Lung (tissue), 12 donors: ENCODE data around the gene KDM1B. TPM values are rescaled to one million over a fixed set of nuclear protein-coding genes. Genes with fewer than 3 reads are reported as not detected.

Source experiments
- ATAC-seq: fragments of 200-7000 bp; cut with Tn5 transposase; one replicate; pipeline ENCODE4 v1.9.1; 2020; ENCODE audit warnings: moderate number of reproducible peaks; ENCODE audit not compliant: insufficient read depth, low FRiP score
- DNase-seq, 3 donors: peaks; one replicate each; pipeline ENCODE4 v3.0.0-alpha.2; 2013 to 2017
- H3K27ac ChIP-seq, 2 donors: one replicate each; pipeline ENCODE4 v1.5.1; 2013; ENCODE audit warnings: mild to moderate bottlenecking in 2 of 2, moderate library complexity in 2 of 2, control low read depth in 1 of 2, inconsistent platforms in 1 of 2, low read depth in 1 of 2, low read length in 1 of 2
- H3K27me3 ChIP-seq, 3 donors: one replicate each; pipeline ENCODE4 v1.5.1; 2013; ENCODE audit warnings: low read length in 2 of 3; ENCODE audit not compliant: control insufficient read depth in 3 of 3, insufficient read depth in 3 of 3
- H3K36me3 ChIP-seq, 4 donors: one replicate each; pipeline ENCODE4 v1.5.1; 2013; ENCODE audit warnings: low read length in 4 of 4, mild to moderate bottlenecking in 1 of 4, moderate library complexity in 1 of 4; ENCODE audit not compliant: control insufficient read depth in 4 of 4, insufficient read depth in 4 of 4
- H3K4me1 ChIP-seq, 5 donors: one replicate each; pipeline ENCODE4 v1.5.1; 2013; ENCODE audit warnings: low read length in 5 of 5, mild to moderate bottlenecking in 2 of 5, moderate library complexity in 1 of 5; ENCODE audit not compliant: control insufficient read depth in 5 of 5, insufficient read depth in 5 of 5
- H3K4me3 ChIP-seq: one replicate; pipeline ENCODE4 v1.5.1; 2013; ENCODE audit warnings: mild to moderate bottlenecking, control low read depth, moderate library complexity
- H3K9ac ChIP-seq, 2 donors: one replicate each; pipeline ENCODE4 v1.5.1; 2013; ENCODE audit warnings: low read length in 2 of 2, control low read depth in 1 of 2; ENCODE audit not compliant: insufficient read depth in 1 of 2
- H3K9me3 ChIP-seq, 4 donors: one replicate each; pipeline ENCODE4 v1.5.1; 2013; ENCODE audit warnings: low read length in 3 of 4, mild to moderate bottlenecking in 1 of 4, moderate library complexity in 1 of 4; ENCODE audit not compliant: control insufficient read depth in 4 of 4, insufficient read depth in 3 of 4
- CTCF ChIP-seq: IDR thresholded peaks from 2 replicates; pipeline ENCODE4 v1.5.1; 2012; ENCODE audit warnings: mild to moderate bottlenecking; ENCODE audit errors: control extremely low read depth, extremely low read depth
- WGBS, 2 donors: extraction: QIAGEN DNeasy Blood & Tissue Kit; methylation state at CpG; one replicate each; pipeline ENCODE4 v1.1.7; 2013; 5-methylcytosine and 5-hydroxymethylcytosine counted together
- polyA plus RNA-seq, 2 donors: library from polyadenylated mRNA; stranded (reverse); fragments of 200-250 nt; gene quantifications; one replicate each; pipeline ENCODE4 v1.2.1, GENCODE V29; 2013
- total RNA-seq, 2 donors: library from RNA; depleted of rRNA in 1 of 2; stranded (reverse); fragments of >200 nt in 1 of 2; gene quantifications; one replicate each; pipeline ENCODE4 v1.2.1, GENCODE V29; 2014 to 2021
- donor health status: control.
- donor health status: control.
- donor health status: Bipolar disorder and iron deficiency.
- donor health status: healthy.
- donor health status: DM: yes; HTN: yes; CAD: no.

KDM1B gene
- total and polyA plus RNA-seq, 4 donors, result 4.1 to 26.4 (median 19.6) TPM

- H3K4me3 ChIP-seq, result no peak overlapping the region
- no peaks in the 10 kb centered on the region for H3K9me3 ChIP-seq
- 87 to 91% methylated on average over 6 of the region's 6 CpGs for WGBS, 2 donors
- TF ChIP-seq CTCF, result no peak
- no peaks in the 10 kb centered on the region for H3K4me1 ChIP-seq
- H3K9ac ChIP-seq, result no peak overlapping the region
- DNase-seq (no peak), ATAC-seq (no peak)
- H3K27ac ChIP-seq, result no peak overlapping the region
- H3K36me3 ChIP-seq, result peaks cover 7 to 37% (median 21%) of the 10 kb centered on the region in 4 donors
- H3K27me3 ChIP-seq, result no peaks in the 10 kb centered on the region
These were observed 99.6 kb downstream of the KDM1B start for GRCh38 chr6:18254793-18255192.

- no peak overlapping the region for H3K9ac ChIP-seq
- no peak overlapping the region for H3K27ac ChIP-seq
- TF ChIP-seq CTCF, result no peak
- 90% methylated on average over 4 of the region's 4 CpGs for WGBS, 2 donors
- peaks cover 0 to 23% (median 8%) of the 10 kb centered on the region in 5 donors for H3K4me1 ChIP-seq
- no peak overlapping the region for H3K4me3 ChIP-seq
- no peaks in the 10 kb centered on the region for H3K9me3 ChIP-seq
- H3K27me3 ChIP-seq, result no peaks in the 10 kb centered on the region
- ATAC-seq (no peak), DNase-seq (no peak)
- H3K36me3 ChIP-seq, result peaks cover 4 to 33% (median 19%) of the 10 kb centered on the region in 4 donors
These were observed 104.6 kb downstream of the KDM1B start for GRCh38 chr6:18259675-18260447.

GRCh38 chr6:18260448-18261106 lies 105.4 kb downstream of the KDM1B start:
- 43 to 53% methylated on average over 4 of the region's 4 CpGs for WGBS, 2 donors
- H3K27ac ChIP-seq, result peak overlapping the region in 1 of 2 donors; percentile 71
- peak in 1 of 3 donors; percentile 20 for DNase-seq

More at GRCh38 chr6:18260448-18261106, 105.4 kb downstream of the KDM1B start:
- TF ChIP-seq CTCF, result no peak
- no peak for ATAC-seq
- Histone ChIP-seq H3K27me3 (no peaks in the 10 kb centered on the region), H3K4me3 (no peak overlapping the region), H3K9ac (no peak overlapping the region), H3K9me3 (peaks cover 0 to 2% (median 0%) of the 10 kb centered on the region in 4 donors), H3K36me3 (peaks cover 4 to 27% (median 15%) of the 10 kb centered on the region in 4 donors), H3K4me1 (peaks cover 0 to 26% (median 8%) of the 10 kb centered on the region in 5 donors)
